OCI-LY1 (cell line): Measurements from ENCODE around the gene CLN6.
"Not testable (repeated sequence)": the region's sequence is repeated elsewhere in the genome, so short reads cannot be mapped to it uniquely, and the experiment has no call there.

Experiments used
- H2AFZ ChIP-seq: fragments of 200-600 bp; sonication (generic), shearing (Covaris generic); 2 replicates; pipeline ENCODE4 v1.6.0; 2014; ENCODE audit warnings: antibody characterized with exemption, mild to moderate bottlenecking, low read length
- H3F3A ChIP-seq: fragments of 200-600 bp; sonication (generic), shearing (Covaris generic); 2 replicates; pipeline ENCODE4 v1.6.0; 2014; ENCODE audit warnings: mild to moderate bottlenecking, antibody characterized with exemption, low read length, moderate library complexity; ENCODE audit not compliant: insufficient read depth
- H3K27ac ChIP-seq: fragments of 200-600 bp; sonication (generic); 2 replicates; pipeline ENCODE4 v1.5.1; 2014; ENCODE audit warnings: low read length, mixed run types, mild to moderate bottlenecking, low read depth; ENCODE audit not compliant: poor library complexity, severe bottlenecking
- H3K27me3 ChIP-seq: fragments of 200-600 bp; sonication (generic); 2 replicates; pipeline ENCODE4 v1.6.0; 2014; ENCODE audit warnings: antibody characterized with exemption, mild to moderate bottlenecking, low read length, moderate library complexity; ENCODE audit not compliant: insufficient read depth
- H3K36me3 ChIP-seq: fragments of 200-600 bp; sonication (generic); 2 replicates; pipeline ENCODE4 v1.6.1; 2014; ENCODE audit warnings: mild to moderate bottlenecking, antibody characterized with exemption, low read length, moderate library complexity, mixed read lengths; ENCODE audit not compliant: insufficient read depth
- H3K4me1 ChIP-seq: fragments of 200-600 bp; sonication (generic); 2 replicates; pipeline ENCODE4 v1.5.1; 2014; ENCODE audit warnings: mild to moderate bottlenecking, low read length, moderate library complexity; ENCODE audit not compliant: insufficient read depth, severe bottlenecking
- H3K4me2 ChIP-seq: fragments of 200-600 bp; sonication (generic), shearing (Covaris generic); 2 replicates; pipeline ENCODE4 v1.6.1; 2014; ENCODE audit warnings: low read length
- H3K4me3 ChIP-seq: fragments of 200-600 bp; sonication (generic); 2 replicates; pipeline ENCODE4 v1.5.1; 2014; ENCODE audit warnings: low read length, low read depth, mild to moderate bottlenecking, mixed read lengths; ENCODE audit not compliant: poor library complexity, severe bottlenecking
- H3K79me2 ChIP-seq: fragments of 200-600 bp; shearing (Covaris generic); 2 replicates; pipeline ENCODE4 v1.6.1; 2016; ENCODE audit warnings: mixed run types, low read length, mixed read lengths; ENCODE audit not compliant: insufficient read depth
- H3K9ac ChIP-seq: fragments of 200-600 bp; sonication (generic), shearing (Covaris generic); 2 replicates; pipeline ENCODE4 v1.6.1; 2014; ENCODE audit warnings: mild to moderate bottlenecking, low read length, mixed read lengths
- H3K9me2 ChIP-seq: fragments of 200-600 bp; sonication (generic), shearing (Covaris generic); 2 replicates; pipeline ENCODE4 v1.6.1; 2014; ENCODE audit warnings: low read depth, mild to moderate bottlenecking, low read length, mixed read lengths
- H3K9me3 ChIP-seq: fragments of 200-600 bp; shearing (Covaris generic); 2 replicates; pipeline ENCODE4 v1.6.1; 2014; ENCODE audit warnings: low read length, mixed read lengths
- H4K20me1 ChIP-seq: fragments of 200-600 bp; sonication (generic), shearing (Covaris generic); 2 replicates; pipeline ENCODE4 v1.6.0; 2016; ENCODE audit warnings: mild to moderate bottlenecking, low read length; ENCODE audit not compliant: insufficient read depth
- CTCF ChIP-seq: fragments of 200-600 bp; sonication (generic), shearing (Covaris generic); IDR thresholded peaks from 2 replicates; pipeline ENCODE4 v1.5.1; 2017; ENCODE audit warnings: mild to moderate bottlenecking, antibody characterized with exemption, low read length, moderate library complexity, mixed read lengths
- EZH2 ChIP-seq: fragments of 200-600 bp; sonication (generic), shearing (Covaris generic); IDR thresholded peaks from 2 replicates; pipeline ENCODE4 v1.8.0; 2017; ENCODE audit warnings: borderline replicate concordance, mixed run types, mild to moderate bottlenecking, antibody characterized with exemption, low read length, moderate library complexity, mixed read lengths

CLN6 gene

GRCh38 chr15:68217341-68217740 is 12.2 kb downstream of the CLN6 start:
- no peak for TF ChIP-seq CTCF
- TF ChIP-seq EZH2, result no peak
- peaks cover 52% of the 10 kb centered on the region for H3K36me3 ChIP-seq
- H3K27me3 ChIP-seq, result no peaks in the 10 kb centered on the region
- H3K9me3 ChIP-seq, result no peaks in the 10 kb centered on the region
- no peak overlapping the region for H3K27ac ChIP-seq
- H3K9ac ChIP-seq, result no peak overlapping the region
- H3K4me1 ChIP-seq, result no peaks in the 10 kb centered on the region
- H3K4me3 ChIP-seq, result no peak overlapping the region
- no peaks in the 10 kb centered on the region for H3K9me2 ChIP-seq
- no peak overlapping the region for H2AFZ ChIP-seq
- H3F3A ChIP-seq, result no peaks in the 10 kb centered on the region
- no peak overlapping the region for H3K4me2 ChIP-seq
- H4K20me1 ChIP-seq, result no peaks in the 10 kb centered on the region
- peaks cover 20% of the 10 kb centered on the region for H3K79me2 ChIP-seq

- no peak overlapping the region for H3K27ac ChIP-seq
- H4K20me1 ChIP-seq, result no peaks in the 10 kb centered on the region
- H3K27me3 ChIP-seq, result no peaks in the 10 kb centered on the region
- no peak overlapping the region for H3K4me2 ChIP-seq
- no peak overlapping the region for H2AFZ ChIP-seq
- no peak for TF ChIP-seq CTCF
- no peak for TF ChIP-seq EZH2
- H3K9me2 ChIP-seq, result no peaks in the 10 kb centered on the region
- H3F3A ChIP-seq, result no peaks in the 10 kb centered on the region
- H3K36me3 ChIP-seq, result peaks cover 51% of the 10 kb centered on the region
- peaks cover 20% of the 10 kb centered on the region for H3K4me1 ChIP-seq
- H3K79me2 ChIP-seq, result peaks cover 13% of the 10 kb centered on the region; the same call in 1 of the 2 replicates
- H3K9me3 ChIP-seq, result no peaks in the 10 kb centered on the region
- no peak overlapping the region for H3K9ac ChIP-seq
- H3K4me3 ChIP-seq, result no peak overlapping the region
Observed at GRCh38 chr15:68214838-68215254, 14.7 kb downstream of the CLN6 start.

- H4K20me1 ChIP-seq, result no peaks in the 10 kb centered on the region
- no peaks in the 10 kb centered on the region for H3K27me3 ChIP-seq
- H3K4me2 ChIP-seq, result no peak overlapping the region
- H3K9me3 ChIP-seq, result no peaks in the 10 kb centered on the region
- peaks cover 26% of the 10 kb centered on the region for H3K4me1 ChIP-seq
- H2AFZ ChIP-seq, result no peak overlapping the region
- no peak overlapping the region for H3K9ac ChIP-seq
- H3F3A ChIP-seq, result no peaks in the 10 kb centered on the region
- H3K36me3 ChIP-seq, result peaks cover 45% of the 10 kb centered on the region
- no peak overlapping the region for H3K4me3 ChIP-seq
- no peak overlapping the region for H3K27ac ChIP-seq
- H3K9me2 ChIP-seq, result no peaks in the 10 kb centered on the region
- TF ChIP-seq CTCF, result no peak
- no peak for TF ChIP-seq EZH2
- peaks cover 9% of the 10 kb centered on the region; the same call in 1 of the 2 replicates for H3K79me2 ChIP-seq
Observed at GRCh38 chr15:68213991-68214837, 15.3 kb downstream of the CLN6 start.

- not testable (repeated sequence) for H3K9ac ChIP-seq, H3K27me3 ChIP-seq, H3K9me2 ChIP-seq, H3F3A ChIP-seq, H4K20me1 ChIP-seq, H3K79me2 ChIP-seq, H3K9me3 ChIP-seq, H3K27ac ChIP-seq, H3K4me2 ChIP-seq, H2AFZ ChIP-seq, H3K4me3 ChIP-seq
- Histone ChIP-seq H3K4me1 (peaks cover 34% of the 10 kb centered on the region), H3K36me3 (peaks cover 38% of the 10 kb centered on the region)
Observed at GRCh38 chr15:68213491-68213845, 16.1 kb downstream of the CLN6 start.
